Measurements from ENCODE around the gene EXOC8. TPM values are rescaled to one million over a fixed set of nuclear protein-coding genes. Genes with fewer than 3 reads are reported as not detected.

EXOC8 gene
- total and polyA plus RNA-seq, 2 experiments from 2014 or later, result 2.3 to 14.4 TPM

- TF ChIP-seq POLR2AphosphoS5 (IDR thresholded peaks at IDR 0.05; ENCODE audit: low read depth) (no peak), EZH2 (IDR thresholded peaks at IDR 0.05; ENCODE audit: low read depth, unreplicated experiment) (no peak), NANOG (IDR thresholded peaks at IDR 0.05; ENCODE audit: borderline replicate concordance) (no peak), EZH2phosphoT487 (IDR thresholded peaks at IDR 0.05; ENCODE audit: unreplicated experiment) (no peak), JUNB (IDR thresholded peaks at IDR 0.05; ENCODE audit: unreplicated experiment) (no peak), ZNF462 (CRISPR knock-in tag; IDR thresholded peaks at IDR 0.05) (no peak), ZNF114 (CRISPR knock-in tag; IDR thresholded peaks at IDR 0.05) (no peak)
Measured at GRCh38 chr1:231348442-231348841, 10.8 kb upstream of the EXOC8 start (continued).

- H3F3A ChIP-seq (replicated peaks; ENCODE audit: low read depth), result no peaks in the 10 kb centered on the region
- no peak overlapping the region for H3K4me2 ChIP-seq
- no peaks in the 10 kb centered on the region for H3K27me3 Mint-ChIP-seq (ENCODE audit: insufficient read depth, low read depth, poor library complexity)
- no peak overlapping the region for H3K27ac Mint-ChIP-seq
- peaks cover 12% of the 10 kb centered on the region for H3K36me3 ChIP-seq (ENCODE audit: insufficient read depth)
- ATAC-seq (no peak), DNase-seq (ENCODE audit: low spot score) (no peak)
- H3K9me3 Mint-ChIP-seq, result no peaks in the 10 kb centered on the region
- peaks cover 5% of the 10 kb centered on the region for H4K20me1 ChIP-seq (replicated peaks; ENCODE audit: insufficient read depth)
- no peaks in the 10 kb centered on the region for H3K4me1 Mint-ChIP-seq
- H3K4me1 ChIP-seq (ENCODE audit: insufficient read depth), result no peaks in the 10 kb centered on the region
- no peaks in the 10 kb centered on the region for H3K27me3 ChIP-seq (ENCODE audit: insufficient read depth)
- H3K9me2 ChIP-seq (ENCODE audit: insufficient read depth), result no peaks in the 10 kb centered on the region
- no peak overlapping the region for H3K4me3 ChIP-seq
- H3K36me3 Mint-ChIP-seq (ENCODE audit: low read depth), result peaks cover 33% of the 10 kb centered on the region
- H3K4me3 Mint-ChIP-seq, result no peak overlapping the region
- peaks cover 18% of the 10 kb centered on the region; the same call in 1 of the 2 replicates for H3K79me2 ChIP-seq (replicated peaks; ENCODE audit: insufficient read depth)
- no peak overlapping the region for H3K27ac ChIP-seq (ENCODE audit: low read depth)
- H2AFZ ChIP-seq, result no peak overlapping the region
- TF ChIP-seq ETS1 (IDR thresholded peaks at IDR 0.05), result no peak
- TF ChIP-seq JUNB (IDR thresholded peaks at IDR 0.05; ENCODE audit: unreplicated experiment), result no peak
- no peak for TF ChIP-seq CTCF (conservative IDR thresholded peaks at IDR 0.05; ENCODE audit: low read depth in 2 of 2)
- no peak for TF ChIP-seq CREB1 (CRISPR knock-in tag; IDR thresholded peaks at IDR 0.05; ENCODE audit: low read depth)
- TF ChIP-seq EZH2phosphoT487 (IDR thresholded peaks at IDR 0.05; ENCODE audit: unreplicated experiment), result no peak
- no peak for TF ChIP-seq STAT1 (IDR thresholded peaks at IDR 0.05; ENCODE audit: unreplicated experiment)
- no peak for TF ChIP-seq REST (IDR thresholded peaks at IDR 0.05; ENCODE audit: unreplicated experiment)
Measured at GRCh38 chr1:231347961-231348360, 10.3 kb upstream of the EXOC8 start.
